Stimulated activated naive CD4-positive, alpha-beta T cell (primary cell): Measurements from ENCODE around the gene IRF6.

Experiments
- DNase-seq, 6 experiments: peaks; one replicate each; lab custom pipeline; 2025; lab: John Stamatoyannopoulos, UW

IRF6 gene

DNA sequence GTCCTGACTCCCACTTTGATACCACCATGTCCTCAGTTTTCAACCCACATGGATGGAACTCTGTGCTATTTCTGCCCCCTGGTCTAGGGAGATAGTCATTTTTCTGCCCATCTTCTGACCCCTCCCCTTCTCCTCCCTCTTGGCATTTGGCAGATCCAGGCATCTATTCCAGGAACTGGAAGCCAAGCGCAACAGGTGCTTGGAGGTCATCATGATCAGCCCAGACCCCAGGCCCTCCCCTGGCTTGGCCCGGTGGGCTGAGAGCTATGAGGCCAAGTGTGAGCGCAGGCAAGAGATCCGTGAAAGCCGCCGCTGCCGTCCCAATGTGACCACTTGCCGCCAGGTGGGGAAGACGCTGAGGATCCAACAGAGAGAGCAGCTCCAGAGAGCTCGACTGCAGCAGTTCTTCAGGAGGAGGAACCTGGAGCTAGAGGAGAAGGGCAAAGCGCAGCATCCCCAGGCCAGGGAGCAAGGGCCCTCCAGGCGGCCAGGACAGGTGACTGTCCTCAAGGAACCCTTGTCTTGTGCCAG lies 46.0 kb downstream of the IRF6 start:
- no peak for DNase-seq

- no peak for DNase-seq
These were observed 47.5 kb downstream of the IRF6 start for GRCh38 chr1:209758400-209758799.

GRCh38 chr1:209756615-209757445 lies 49.1 kb downstream of the IRF6 start:
- DNase-seq: peak; percentile 8 to 61 (median 32)

DNA sequence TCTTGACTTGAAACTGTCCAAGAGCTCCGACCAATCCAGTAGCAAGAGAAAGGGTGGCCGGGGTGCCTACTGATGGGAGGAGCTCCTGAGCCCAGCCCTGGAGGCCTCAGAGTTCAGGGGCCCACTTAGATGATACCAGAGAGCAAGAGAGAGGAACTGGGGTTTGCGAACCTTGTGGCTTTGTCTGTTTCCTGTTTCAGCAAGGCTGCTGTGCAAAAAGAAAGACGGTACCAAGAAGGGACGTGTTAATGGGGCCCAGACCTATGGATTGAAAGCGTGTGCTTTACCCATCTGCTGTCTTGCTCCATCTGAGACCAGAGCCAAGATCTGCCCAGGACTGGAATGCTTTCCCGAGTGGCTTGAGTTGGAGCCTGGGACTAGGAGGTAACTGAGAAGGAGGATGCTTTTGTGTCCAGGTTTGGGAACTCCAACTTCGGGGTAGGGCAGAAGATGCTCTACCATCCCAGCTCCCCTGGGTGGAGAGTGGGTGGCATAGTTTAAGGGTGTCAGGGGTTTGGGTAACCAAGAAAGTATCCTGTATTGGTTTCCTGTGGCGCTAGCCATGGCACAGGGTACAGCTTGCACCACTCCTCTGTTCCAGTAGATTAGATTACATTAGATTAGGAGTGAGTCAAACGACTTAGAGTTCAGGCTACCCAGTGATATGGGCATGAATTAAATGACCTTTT lies 49.9 kb downstream of the IRF6 start, which contains the start of gene TRAF3IP3:
TRAF3IP3 (plus strand) TSS at position 128 of the 689 bp plus-strand sequence. CDS start 3,987 bp downstream, outside the sequence.
- peak; percentile 56 to 82 (median 73) for DNase-seq

DNA sequence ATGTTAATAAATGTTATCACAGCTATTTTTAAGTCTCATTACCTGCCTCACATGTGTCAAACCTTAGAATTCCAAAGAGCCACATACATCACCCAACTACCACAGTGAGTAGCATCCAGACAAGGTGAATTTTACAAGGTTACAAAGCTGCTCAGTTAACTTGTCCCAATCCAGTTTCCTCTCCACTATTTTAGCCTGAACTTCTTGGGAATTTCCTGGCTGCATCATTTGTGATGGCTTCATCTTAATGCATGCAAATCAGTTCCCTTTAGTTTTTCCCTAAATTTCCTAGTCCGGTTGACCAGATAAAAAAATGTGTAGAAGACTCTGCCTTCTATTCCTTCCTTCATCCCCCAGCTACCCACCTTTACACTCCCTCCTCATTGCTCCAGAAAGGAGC lies 50.7 kb downstream of the IRF6 start:
- DNase-seq: no peak

DNA sequence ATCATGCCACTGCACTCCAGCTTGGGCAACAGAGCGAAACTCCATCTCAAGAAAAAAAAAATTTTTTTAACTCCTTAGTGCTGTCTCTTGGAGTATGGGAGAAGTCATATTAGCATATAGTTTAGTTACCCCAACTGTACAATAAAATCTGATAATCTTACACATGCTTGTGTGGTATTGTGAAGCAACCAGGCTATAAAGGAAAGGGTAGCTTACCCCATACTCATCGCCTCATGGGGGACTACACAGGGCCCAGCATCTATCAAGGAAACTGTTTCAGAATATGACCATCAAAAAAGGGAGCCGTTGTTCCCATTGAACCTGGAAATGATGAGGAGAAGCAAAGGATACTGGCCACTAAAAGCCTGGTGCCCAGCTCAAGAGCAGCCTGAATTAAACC lies 53.1 kb downstream of the IRF6 start:
- DNase-seq: no peak

- DNase-seq: peak in 2 of 6 experiments; percentile 9 to 18
These were observed 54.2 kb downstream of the IRF6 start for GRCh38 chr1:209751627-209752231.

GRCh38 chr1:209749670-209750323 lies 56.1 kb downstream of the IRF6 start:
- DNase-seq: no peak

DNA sequence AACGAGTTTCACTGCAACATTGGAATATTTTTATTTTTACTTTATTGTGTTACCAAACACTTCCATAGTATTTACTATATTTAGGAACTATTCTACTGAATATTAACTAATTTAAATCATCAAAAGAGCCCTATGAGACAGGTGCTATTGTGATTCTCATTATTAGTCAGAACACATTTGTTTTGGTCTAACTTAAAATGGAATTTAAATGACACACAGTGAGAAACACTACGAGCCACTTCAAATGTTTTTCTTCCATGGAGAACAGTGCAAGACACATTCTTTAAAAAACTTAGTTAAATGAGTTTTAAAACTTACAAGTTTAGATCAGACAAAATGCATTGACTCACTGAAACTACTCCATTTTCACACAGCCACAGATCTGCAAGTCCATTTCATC lies 56.7 kb downstream of the IRF6 start:
- DNase-seq: no peak

DNA sequence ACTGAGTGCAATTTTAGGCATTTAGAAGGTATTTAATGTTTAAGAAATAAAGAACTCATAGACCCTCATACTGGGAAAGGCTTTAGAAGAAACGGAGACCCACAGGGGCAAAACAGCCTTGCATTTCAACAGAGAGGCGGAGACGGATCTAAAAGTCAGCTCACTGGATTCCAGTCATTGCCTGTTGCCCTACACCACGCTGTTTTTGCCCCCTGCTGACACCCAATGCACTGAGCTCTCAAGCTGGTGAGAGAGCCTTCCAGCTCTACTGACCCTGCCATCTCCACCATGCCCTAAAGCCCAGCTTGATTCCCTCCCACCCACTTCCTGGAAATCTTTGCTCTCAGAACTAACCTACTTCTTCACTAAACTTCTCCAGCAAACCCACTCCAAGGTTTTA lies 57.3 kb downstream of the IRF6 start:
- DNase-seq: no peak

DNA sequence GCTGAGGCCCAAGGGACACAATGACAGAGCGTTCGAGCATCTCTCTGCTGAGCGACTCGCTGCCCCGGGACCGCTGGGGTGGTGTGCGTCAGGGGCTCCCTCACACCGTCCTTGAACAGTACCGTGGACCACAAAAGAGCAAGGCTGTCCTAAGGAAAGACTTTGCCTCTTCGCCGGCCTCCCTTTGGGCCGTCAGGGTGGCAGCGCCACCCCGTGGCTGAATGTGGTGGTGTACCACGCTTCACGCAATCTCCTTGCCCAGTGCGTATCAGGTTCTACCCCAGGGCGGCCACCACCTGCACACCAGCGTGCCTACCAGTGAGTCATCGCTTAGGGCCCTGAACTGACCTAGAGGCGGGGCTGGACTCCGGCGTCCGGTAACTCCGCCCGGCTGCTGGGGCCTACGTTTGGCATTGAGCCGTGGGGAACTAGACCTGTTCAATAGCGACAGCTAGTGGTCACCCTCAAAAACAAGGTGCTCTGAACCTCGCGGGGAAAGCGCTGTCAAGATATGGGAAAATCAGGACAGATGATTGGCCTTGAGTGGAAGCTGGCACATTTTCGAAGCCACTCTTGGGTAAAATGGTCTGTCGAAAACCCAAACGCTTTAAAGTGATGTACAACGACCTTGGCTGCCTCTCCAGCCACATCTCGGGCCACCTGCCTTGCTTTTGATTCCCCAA lies 58.2 kb downstream of the IRF6 start:
- peak; percentile 59 to 95 (median 78) for DNase-seq

DNA sequence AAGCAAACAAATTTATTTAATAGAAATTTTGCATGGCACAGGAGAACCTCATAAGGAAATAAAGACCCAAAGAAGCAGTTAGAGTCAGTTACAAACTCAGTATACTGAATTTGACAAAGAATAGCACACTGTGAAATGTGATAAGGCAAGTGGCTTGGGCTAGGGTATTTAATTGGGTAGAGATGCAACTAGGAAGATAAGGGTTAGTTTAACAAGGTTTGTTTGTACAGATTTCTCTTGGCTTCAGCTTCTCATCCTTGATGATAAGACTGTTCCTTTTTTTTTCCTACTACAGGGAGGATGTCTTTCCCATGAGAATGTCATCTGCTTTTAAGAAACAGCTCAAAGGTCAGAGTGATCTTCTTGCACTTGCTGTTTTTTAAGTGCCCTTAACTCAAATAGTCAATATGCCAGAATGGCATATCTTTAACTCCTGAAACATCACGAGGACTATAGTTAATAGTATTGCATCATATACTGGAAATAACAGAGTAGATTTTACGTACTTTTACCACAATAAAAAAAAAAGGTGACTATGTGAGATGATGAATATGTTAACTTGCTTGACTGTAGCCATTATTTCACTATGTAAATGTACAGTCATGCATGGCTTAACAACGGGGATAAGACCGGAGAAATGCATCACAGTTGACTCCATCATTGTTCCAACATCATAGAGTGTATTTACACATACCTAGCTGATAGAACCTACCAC lies 59.3 kb downstream of the IRF6 start:
- no peak for DNase-seq

- DNase-seq: no peak
These were observed 62.8 kb downstream of the IRF6 start for GRCh38 chr1:209743145-209743482.

GRCh38 chr1:209742409-209743144 lies 63.4 kb downstream of the IRF6 start:
- DNase-seq: no peak

- no peak for DNase-seq
These were observed 64.1 kb downstream of the IRF6 start for GRCh38 chr1:209741889-209742288.

DNA sequence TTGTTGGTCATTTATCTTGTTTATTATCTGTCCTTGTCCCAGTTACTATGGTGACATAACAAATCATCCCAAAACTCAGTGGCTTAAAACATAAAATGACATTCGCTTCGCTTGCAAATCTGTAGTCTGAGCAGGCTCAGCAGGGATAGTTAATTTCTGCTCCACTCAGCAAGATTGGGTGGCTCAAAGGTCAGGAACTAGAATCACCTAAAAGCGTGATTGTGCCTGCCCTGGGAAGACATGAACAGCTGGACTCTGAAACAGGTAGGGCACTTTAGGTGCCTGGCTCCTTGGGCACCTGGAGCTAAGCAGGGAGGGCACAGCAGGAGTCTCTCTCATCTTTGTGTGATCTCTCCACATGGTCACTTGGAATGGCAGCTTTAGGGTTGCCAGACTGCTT lies 64.7 kb downstream of the IRF6 start:
- no peak for DNase-seq

GRCh38 chr1:209738270-209738669 lies 67.7 kb downstream of the IRF6 start:
- no peak for DNase-seq

GRCh38 chr1:209737118-209737505 lies 68.8 kb downstream of the IRF6 start:
- DNase-seq: no peak

GRCh38 chr1:209736490-209737117 lies 69.3 kb downstream of the IRF6 start:
- DNase-seq: no peak
